Fibroblast of skin of left quadriceps (primary cell): ENCODE measurements around the gene DENND6B.

Source experiments
- DNase-seq, 2 experiments: peaks; one replicate each; pipeline ENCODE4 v3.0.0-alpha.2; 2013; ENCODE audit warnings: low read depth in 2 of 2

DENND6B gene

GRCh38 chr22:50272044-50272802, 54.6 kb downstream of the DENND6B start:
- no peak for DNase-seq

GRCh38 chr22:50271519-50271970, 55.3 kb downstream of the DENND6B start:
- DNase-seq = no peak

GRCh38 chr22:50270666-50271394, 56.0 kb downstream of the DENND6B start:
- no peak for DNase-seq

- DNase-seq = no peak
Observed at GRCh38 chr22:50269970-50270665, 56.7 kb downstream of the DENND6B start, which contains the start of gene MAPK11. MAPK11 (minus strand) TSS chr22:50270380; CDS start chr22:50270292, 88 bp downstream.

GRCh38 chr22:50269573-50269969, 57.2 kb downstream of the DENND6B start:
- DNase-seq = no peak

- DNase-seq = no peak
Observed at GRCh38 chr22:50268655-50269113, 58.1 kb downstream of the DENND6B start.

- DNase-seq = no peak
Observed at GRCh38 chr22:50267591-50268390, 59.0 kb downstream of the DENND6B start.

- no peak for DNase-seq
Observed at GRCh38 chr22:50266994-50267393, 59.8 kb downstream of the DENND6B start.

GRCh38 chr22:50264946-50265669, 61.7 kb downstream of the DENND6B start:
- DNase-seq = no peak

GRCh38 chr22:50264104-50264745, 62.6 kb downstream of the DENND6B start:
- DNase-seq = no peak

- DNase-seq = no peak
Observed at GRCh38 chr22:50262973-50263617, 63.7 kb downstream of the DENND6B start.

- no peak for DNase-seq
Observed at GRCh38 chr22:50262460-50262911, 64.3 kb downstream of the DENND6B start.

- DNase-seq = no peak
Observed at GRCh38 chr22:50261615-50262459, 65.0 kb downstream of the DENND6B start, which contains the start of gene MAPK12. MAPK12 (minus strand) TSS chr22:50261683; CDS start chr22:50261509, 174 bp downstream.

GRCh38 chr22:50260801-50261614, 65.8 kb downstream of the DENND6B start:
- no peak for DNase-seq

- DNase-seq = no peak
Observed at GRCh38 chr22:50260434-50260800, 66.4 kb downstream of the DENND6B start.

- no peak for DNase-seq
Observed at GRCh38 chr22:50259302-50259701, 67.5 kb downstream of the DENND6B start.
